ENCODE results near the gene MCEMP1.

Gene MCEMP1

GRCh38 chr19:7692417-7693088 is 15.7 kb downstream of the MCEMP1 start:
- no peak for DNase-seq (ENCODE audit: extremely low read depth in 1 of 2, low read depth in 1 of 2)

- no peak for DNase-seq (ENCODE audit: extremely low read depth in 1 of 2, low read depth in 1 of 2)
Measured at GRCh38 chr19:7694499-7694898, 17.6 kb downstream of the MCEMP1 start.

- DNase-seq (ENCODE audit: extremely low read depth in 1 of 2, low read depth in 1 of 2): no peak
Measured at GRCh38 chr19:7697721-7698287, 20.9 kb downstream of the MCEMP1 start.

- no peak for DNase-seq (ENCODE audit: extremely low read depth in 1 of 2, low read depth in 1 of 2)
Measured at GRCh38 chr19:7698583-7698982, 21.7 kb downstream of the MCEMP1 start.

- no peak for DNase-seq (ENCODE audit: extremely low read depth in 1 of 2, low read depth in 1 of 2)
Measured at GRCh38 chr19:7699003-7699402, 22.1 kb downstream of the MCEMP1 start.

- peak; percentile 43 to 47 for DNase-seq (ENCODE audit: extremely low read depth in 1 of 2, low read depth in 1 of 2)
Measured at GRCh38 chr19:7699417-7700401, 22.8 kb downstream of the MCEMP1 start.

GRCh38 chr19:7701049-7701653 is 24.3 kb downstream of the MCEMP1 start:
- DNase-seq (ENCODE audit: extremely low read depth in 1 of 2, low read depth in 1 of 2): no peak

GRCh38 chr19:7701654-7702457 is 25.0 kb downstream of the MCEMP1 start, which contains the start of gene FCER2:
Gene FCER2 (minus strand): TSS chr19:7702131. CDS start chr19:7699760, 2,371 bp downstream.
- DNase-seq (ENCODE audit: extremely low read depth in 1 of 2, low read depth in 1 of 2): no peak

GRCh38 chr19:7703332-7703731 is 26.4 kb downstream of the MCEMP1 start:
- no peak for DNase-seq (ENCODE audit: extremely low read depth in 1 of 2, low read depth in 1 of 2)

GRCh38 chr19:7704280-7705060 is 27.6 kb downstream of the MCEMP1 start:
- no peak for DNase-seq (ENCODE audit: extremely low read depth in 1 of 2, low read depth in 1 of 2)

- DNase-seq (ENCODE audit: extremely low read depth in 1 of 2, low read depth in 1 of 2): peak; percentile 35 to 68
Measured at GRCh38 chr19:7705387-7706187, 28.7 kb downstream of the MCEMP1 start.

- no peak for DNase-seq (ENCODE audit: extremely low read depth in 1 of 2, low read depth in 1 of 2)
Measured at GRCh38 chr19:7706188-7706954, 29.5 kb downstream of the MCEMP1 start.

GRCh38 chr19:7706955-7707456 is 30.1 kb downstream of the MCEMP1 start:
- DNase-seq (ENCODE audit: extremely low read depth in 1 of 2, low read depth in 1 of 2): no peak

GRCh38 chr19:7709932-7710460 is 33.1 kb downstream of the MCEMP1 start:
- DNase-seq (ENCODE audit: extremely low read depth in 1 of 2, low read depth in 1 of 2): no peak

GRCh38 chr19:7710616-7711015 is 33.7 kb downstream of the MCEMP1 start:
- DNase-seq (ENCODE audit: extremely low read depth in 1 of 2, low read depth in 1 of 2): no peak

- DNase-seq (ENCODE audit: extremely low read depth in 1 of 2, low read depth in 1 of 2): no peak
Measured at GRCh38 chr19:7715671-7716070, 38.8 kb downstream of the MCEMP1 start.

- no peak for DNase-seq (ENCODE audit: extremely low read depth in 1 of 2, low read depth in 1 of 2)
Measured at GRCh38 chr19:7716762-7717161, 39.9 kb downstream of the MCEMP1 start.

Data from stimulated activated CD8-positive, alpha-beta memory T cell treated with anti-CD3 and anti-CD28 coated beads, Interleukin-7, amount 100 ng/mL, for 48 hours (primary cell).